Smooth muscle cell (in vitro differentiated cells): Measurements from ENCODE around the gene DPH7. TPM values are rescaled to one million over a fixed set of nuclear protein-coding genes. Genes with fewer than 3 reads are reported as not detected.

Experiments
- DNase-seq: peaks from one replicate; lab custom pipeline; 2025; ENCODE audit not compliant: unreplicated experiment; lab: John Stamatoyannopoulos, UW
- H2AFZ ChIP-seq: fragments of 200-600 bp; sonication (generic); 2 replicates; pipeline ENCODE4 v1.6.0; 2016; ENCODE audit warnings: antibody characterized with exemption, low read depth, mild to moderate bottlenecking
- H3F3A ChIP-seq: fragments of 200-600 bp; sonication (generic); 2 replicates; pipeline ENCODE4 v1.6.0; 2017; ENCODE audit warnings: antibody characterized with exemption, low read depth
- H3K27ac ChIP-seq: fragments of 200-600 bp; sonication (generic); 2 replicates; pipeline ENCODE4 v1.5.1; 2016; ENCODE audit warnings: low read depth, mild to moderate bottlenecking
- H3K27me3 ChIP-seq: fragments of 200-600 bp; sonication (generic); 2 replicates; pipeline ENCODE4 v1.6.1; 2016; ENCODE audit warnings: low read depth, mild to moderate bottlenecking
- H3K36me3 ChIP-seq: fragments of 200-600 bp; sonication (generic); 2 replicates; pipeline ENCODE4 v1.5.1; 2016; ENCODE audit warnings: low read depth
- H3K4me1 ChIP-seq: fragments of 200-600 bp; sonication (generic); 2 replicates; pipeline ENCODE4 v1.5.1; 2016; ENCODE audit warnings: low read depth
- H3K4me2 ChIP-seq: fragments of 200-600 bp; sonication (generic); 2 replicates; pipeline ENCODE4 v1.6.0; 2016; ENCODE audit warnings: mild to moderate bottlenecking
- H3K4me3 ChIP-seq: fragments of 200-600 bp; sonication (generic); 2 replicates; pipeline ENCODE4 v1.5.1; 2016; ENCODE audit warnings: mild to moderate bottlenecking
- H3K79me2 ChIP-seq: fragments of 200-600 bp; sonication (generic); 2 replicates; pipeline ENCODE4 v1.6.0; 2016; ENCODE audit warnings: low read depth, mild to moderate bottlenecking
- H3K9ac ChIP-seq: fragments of 200-600 bp; sonication (generic); 2 replicates; pipeline ENCODE4 v1.6.0; 2016; ENCODE audit warnings: low read depth
- H3K9me3 ChIP-seq: fragments of 200-600 bp; sonication (generic); replicated peaks from 2 replicates; pipeline ENCODE4 v1.5.1; 2016; ENCODE audit warnings: low read depth
- H4K20me1 ChIP-seq: fragments of 200-600 bp; sonication (generic); 2 replicates; pipeline ENCODE4 v1.6.0; 2016; ENCODE audit warnings: low read depth
- WGBS: methylation state at CpG from one replicate; pipeline ENCODE4 v1.1.7; 2016; ENCODE audit warnings: low lambda C conversion rate; 5-methylcytosine and 5-hydroxymethylcytosine counted together
- polyA plus RNA-seq: library from polyadenylated mRNA; unstranded; fragments of >200 nt; fragmentation: Nextera tagmentation; extraction: Ambion mirVana; gene quantifications from 2 replicates; pipeline ENCODE4 v1.2.1, GENCODE V29; 2016
- total RNA-seq: library from RNA; depleted of rRNA; stranded (reverse); fragments of >200 nt; gene quantifications from 2 replicates; pipeline ENCODE4 v1.2.3, GENCODE V29; 2014
- TF ChIP-seq, protein P1 (sequence below): fragments of 200-600 bp; sonication (generic); IDR thresholded peaks from 2 replicates; pipeline ENCODE4 v1.5.1; 2017; ENCODE audit warnings: borderline replicate concordance, mild to moderate bottlenecking, antibody characterized with exemption; ENCODE audit not compliant: insufficient read depth, poor library complexity, severe bottlenecking

The DPH7 gene
- total and polyA plus RNA-seq, 2 experiments from 2014 or later, result 18.2 to 21.8 TPM

DNA sequence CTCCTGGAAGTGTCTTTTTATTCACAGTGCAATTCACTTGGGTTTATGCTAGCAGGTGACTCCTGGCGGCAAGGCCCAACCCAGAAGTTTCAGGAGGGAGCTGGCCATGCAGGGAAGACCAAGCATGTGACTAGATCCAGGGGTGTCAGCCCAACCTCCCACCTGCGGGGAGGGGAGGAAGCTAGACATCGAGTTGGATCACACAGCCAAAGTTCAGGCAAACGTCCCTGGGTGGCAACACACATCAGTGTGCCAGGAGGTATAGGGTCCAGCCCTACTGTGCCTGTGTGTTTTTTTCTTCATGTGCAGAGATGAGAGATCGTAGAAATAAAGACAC is 53.8 kb downstream of the DPH7 start:
- H3K79me2 ChIP-seq, result no peaks in the 10 kb centered on the region
- H3K9ac ChIP-seq, result no peak overlapping the region
- DNase-seq, result no peak
- no peak overlapping the region for H3K27ac ChIP-seq
- no peaks in the 10 kb centered on the region for H3F3A ChIP-seq
- WGBS, result 92% methylated on average over 5 of the region's 5 CpGs
- TF ChIP-seq, protein P1, sequence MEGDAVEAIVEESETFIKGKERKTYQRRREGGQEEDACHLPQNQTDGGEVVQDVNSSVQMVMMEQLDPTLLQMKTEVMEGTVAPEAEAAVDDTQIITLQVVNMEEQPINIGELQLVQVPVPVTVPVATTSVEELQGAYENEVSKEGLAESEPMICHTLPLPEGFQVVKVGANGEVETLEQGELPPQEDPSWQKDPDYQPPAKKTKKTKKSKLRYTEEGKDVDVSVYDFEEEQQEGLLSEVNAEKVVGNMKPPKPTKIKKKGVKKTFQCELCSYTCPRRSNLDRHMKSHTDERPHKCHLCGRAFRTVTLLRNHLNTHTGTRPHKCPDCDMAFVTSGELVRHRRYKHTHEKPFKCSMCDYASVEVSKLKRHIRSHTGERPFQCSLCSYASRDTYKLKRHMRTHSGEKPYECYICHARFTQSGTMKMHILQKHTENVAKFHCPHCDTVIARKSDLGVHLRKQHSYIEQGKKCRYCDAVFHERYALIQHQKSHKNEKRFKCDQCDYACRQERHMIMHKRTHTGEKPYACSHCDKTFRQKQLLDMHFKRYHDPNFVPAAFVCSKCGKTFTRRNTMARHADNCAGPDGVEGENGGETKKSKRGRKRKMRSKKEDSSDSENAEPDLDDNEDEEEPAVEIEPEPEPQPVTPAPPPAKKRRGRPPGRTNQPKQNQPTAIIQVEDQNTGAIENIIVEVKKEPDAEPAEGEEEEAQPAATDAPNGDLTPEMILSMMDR, result no peak
- no peak overlapping the region for H3K4me2 ChIP-seq
- no peaks in the 10 kb centered on the region for H3K27me3 ChIP-seq
- H4K20me1 ChIP-seq, result no peaks in the 10 kb centered on the region
- no peak overlapping the region for H2AFZ ChIP-seq
- no peaks in the 10 kb centered on the region for H3K9me3 ChIP-seq
- H3K36me3 ChIP-seq, result no peaks in the 10 kb centered on the region
- no peak overlapping the region for H3K4me3 ChIP-seq
- H3K4me1 ChIP-seq, result no peaks in the 10 kb centered on the region

- H3K9ac ChIP-seq, result no peak overlapping the region
- H3K4me2 ChIP-seq, result no peak overlapping the region
- no peaks in the 10 kb centered on the region for H3K4me1 ChIP-seq
- TF ChIP-seq, protein P1, result no peak
- 96% methylated on average over 33 of the region's 33 CpGs for WGBS
- H3K36me3 ChIP-seq, result no peaks in the 10 kb centered on the region
- H3K9me3 ChIP-seq, result no peaks in the 10 kb centered on the region
- DNase-seq, result no peak
- H4K20me1 ChIP-seq, result no peaks in the 10 kb centered on the region
- H3K27ac ChIP-seq, result no peak overlapping the region
- no peaks in the 10 kb centered on the region for H3K27me3 ChIP-seq
- H3K79me2 ChIP-seq, result no peaks in the 10 kb centered on the region
- H2AFZ ChIP-seq, result no peak overlapping the region
- no peaks in the 10 kb centered on the region for H3F3A ChIP-seq
- no peak overlapping the region for H3K4me3 ChIP-seq
These were observed 54.4 kb downstream of the DPH7 start for GRCh38 chr9:137524161-137524980.

- no peak overlapping the region for H3K4me3 ChIP-seq
- H3K4me1 ChIP-seq, result no peaks in the 10 kb centered on the region
- no peaks in the 10 kb centered on the region for H3K36me3 ChIP-seq
- no peak overlapping the region for H3K4me2 ChIP-seq
- no peak overlapping the region for H2AFZ ChIP-seq
- no peaks in the 10 kb centered on the region for H4K20me1 ChIP-seq
- no peaks in the 10 kb centered on the region for H3K9me3 ChIP-seq
- no peak overlapping the region for H3K27ac ChIP-seq
- H3K27me3 ChIP-seq, result no peaks in the 10 kb centered on the region
- WGBS, result 95% methylated on average over 36 of the region's 36 CpGs
- no peaks in the 10 kb centered on the region for H3K79me2 ChIP-seq
- TF ChIP-seq, protein P1, result no peak
- H3K9ac ChIP-seq, result no peak overlapping the region
- no peaks in the 10 kb centered on the region for H3F3A ChIP-seq
- no peak for DNase-seq
These were observed 55.8 kb downstream of the DPH7 start for GRCh38 chr9:137522746-137523455.
